C4-2B (cell line): ENCODE data around the gene MKX.

ENCODE experiments used
- H3K27ac ChIP-seq: fragments of 450-650 bp; 2 replicates; pipeline ENCODE4 v1.5.1; 2017
- ZFX ChIP-seq: fragments of 450-650 bp; IDR thresholded peaks from 2 replicates; pipeline ENCODE4 v1.6.1; 2017
- TF ChIP-seq, protein P1 (sequence below): fragments of 450-650 bp; conservative IDR thresholded peaks from 2 replicates; pipeline ENCODE4 v1.5.1; 2017; ENCODE audit warnings: mild to moderate bottlenecking

MKX gene

DNA sequence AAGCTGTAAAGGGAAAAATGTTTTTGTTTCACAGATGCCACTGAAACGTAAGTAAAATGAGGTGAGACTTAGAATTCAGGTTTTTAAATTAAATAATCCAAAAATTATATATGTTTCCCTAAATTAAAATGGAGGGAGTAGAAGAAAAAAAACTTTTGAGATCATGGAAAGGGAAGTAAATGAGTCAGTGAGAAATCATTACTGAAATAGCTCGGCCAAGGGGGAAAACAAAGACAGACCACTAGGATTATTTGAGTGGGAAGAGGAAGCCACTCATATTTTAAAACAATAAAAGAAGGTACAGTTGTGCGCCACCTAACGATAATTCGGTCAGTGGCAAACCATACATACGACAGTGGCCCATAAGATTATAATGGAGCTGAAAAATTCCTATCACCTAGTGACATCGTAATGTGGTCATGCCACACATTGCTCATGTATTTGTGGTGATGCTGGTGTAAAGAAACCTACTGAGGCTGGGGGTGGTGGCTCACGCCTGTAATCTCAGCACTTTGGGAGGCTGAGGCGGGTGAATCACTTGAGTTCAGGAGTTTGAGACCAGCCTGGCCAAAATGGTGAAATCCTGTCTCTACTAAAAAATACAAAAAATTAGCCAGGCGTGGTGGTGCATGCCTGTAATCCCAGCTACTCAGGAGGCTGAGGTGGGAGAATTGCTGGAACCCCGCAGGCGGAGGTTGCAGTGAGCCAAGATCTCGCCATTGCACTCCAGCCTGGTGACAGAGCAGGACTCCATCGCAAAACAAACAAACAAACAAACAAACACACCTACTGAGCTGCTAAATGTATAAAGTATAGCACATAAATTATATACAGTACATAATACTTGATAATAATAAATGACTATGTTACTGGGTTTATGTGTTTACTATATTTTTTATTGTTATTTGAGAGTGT is 64.7 kb downstream of the MKX start:
- no peak for TF ChIP-seq ZFX
- TF ChIP-seq, protein P1, sequence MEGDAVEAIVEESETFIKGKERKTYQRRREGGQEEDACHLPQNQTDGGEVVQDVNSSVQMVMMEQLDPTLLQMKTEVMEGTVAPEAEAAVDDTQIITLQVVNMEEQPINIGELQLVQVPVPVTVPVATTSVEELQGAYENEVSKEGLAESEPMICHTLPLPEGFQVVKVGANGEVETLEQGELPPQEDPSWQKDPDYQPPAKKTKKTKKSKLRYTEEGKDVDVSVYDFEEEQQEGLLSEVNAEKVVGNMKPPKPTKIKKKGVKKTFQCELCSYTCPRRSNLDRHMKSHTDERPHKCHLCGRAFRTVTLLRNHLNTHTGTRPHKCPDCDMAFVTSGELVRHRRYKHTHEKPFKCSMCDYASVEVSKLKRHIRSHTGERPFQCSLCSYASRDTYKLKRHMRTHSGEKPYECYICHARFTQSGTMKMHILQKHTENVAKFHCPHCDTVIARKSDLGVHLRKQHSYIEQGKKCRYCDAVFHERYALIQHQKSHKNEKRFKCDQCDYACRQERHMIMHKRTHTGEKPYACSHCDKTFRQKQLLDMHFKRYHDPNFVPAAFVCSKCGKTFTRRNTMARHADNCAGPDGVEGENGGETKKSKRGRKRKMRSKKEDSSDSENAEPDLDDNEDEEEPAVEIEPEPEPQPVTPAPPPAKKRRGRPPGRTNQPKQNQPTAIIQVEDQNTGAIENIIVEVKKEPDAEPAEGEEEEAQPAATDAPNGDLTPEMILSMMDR, result no peak; the same call in 1 of the 2 replicates
- no peak overlapping the region for H3K27ac ChIP-seq

DNA sequence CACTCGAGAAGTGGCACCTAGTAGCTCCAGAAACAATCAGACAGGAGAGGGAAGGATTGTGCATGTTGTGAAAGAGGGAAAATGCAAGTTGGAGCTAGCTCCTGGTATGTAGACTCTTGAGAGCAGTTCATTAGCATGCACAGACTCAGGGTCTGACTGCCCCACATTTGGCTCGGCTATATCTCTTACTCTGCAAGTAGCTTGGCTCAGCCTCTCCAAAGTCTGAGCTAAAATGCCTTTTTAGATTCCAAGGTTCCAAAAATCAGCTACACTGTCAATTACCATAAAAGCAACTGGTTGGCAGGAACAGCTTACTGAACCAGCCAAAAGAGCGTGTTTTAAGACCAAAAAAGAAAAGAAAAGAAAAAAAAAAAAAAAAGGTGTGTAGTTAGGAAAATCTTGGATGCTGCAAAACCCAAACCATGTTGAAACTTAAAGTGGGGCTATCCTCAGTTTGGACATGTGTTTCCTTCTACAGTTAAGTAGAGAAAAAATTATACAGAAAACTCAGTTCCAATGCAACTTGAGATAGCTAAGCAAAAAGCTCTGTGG is 65.5 kb downstream of the MKX start:
- H3K27ac ChIP-seq, result no peak overlapping the region
- TF ChIP-seq, protein P1, result no peak
- no peak for TF ChIP-seq ZFX

DNA sequence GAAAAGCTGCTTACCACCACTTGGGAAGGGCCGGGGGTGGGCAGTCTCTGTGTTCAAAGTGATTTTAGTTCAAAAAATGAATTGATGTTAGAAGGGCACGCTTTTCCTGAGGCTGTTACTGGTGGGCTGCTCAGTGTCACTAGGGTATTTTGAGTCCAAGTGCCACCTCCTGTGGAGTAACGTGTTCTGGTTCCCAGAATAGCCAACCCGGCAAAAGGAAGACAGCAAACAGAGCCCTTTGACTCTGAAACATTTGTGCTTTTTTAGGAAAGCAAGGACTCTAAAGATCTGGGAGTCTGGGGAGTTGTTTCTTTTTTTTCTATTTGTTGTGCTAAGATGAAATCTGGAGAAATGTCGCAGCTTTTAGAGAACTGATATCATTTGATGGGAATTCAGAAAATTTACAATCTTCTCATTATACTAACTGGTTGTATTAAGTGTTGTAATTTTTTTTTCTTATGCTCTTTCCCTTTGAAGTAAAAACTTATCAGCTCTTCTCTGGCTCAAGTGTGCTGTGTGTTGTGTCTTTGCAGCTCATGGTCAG is 66.2 kb downstream of the MKX start:
- TF ChIP-seq, protein P1, result no peak
- no peak for TF ChIP-seq ZFX
- no peak overlapping the region for H3K27ac ChIP-seq

DNA sequence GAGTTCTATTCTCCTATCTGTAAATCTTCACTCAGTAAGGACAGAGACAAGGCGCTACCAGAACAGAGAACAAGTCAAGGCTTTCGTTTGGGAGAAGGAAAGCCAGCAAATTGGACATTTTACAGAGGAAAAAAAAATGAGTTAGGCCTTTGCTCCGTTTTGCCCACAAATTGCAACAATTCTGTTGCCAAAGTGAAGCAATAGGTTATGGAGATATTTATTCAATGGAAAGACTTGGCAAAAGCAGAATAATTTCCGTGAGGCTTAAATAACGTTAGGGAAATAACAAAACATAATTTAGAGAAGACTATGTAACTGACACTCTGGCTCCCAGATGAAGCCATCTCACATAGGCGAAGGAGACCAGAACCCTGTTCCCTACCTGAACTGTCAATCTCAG is 67.5 kb downstream of the MKX start:
- TF ChIP-seq ZFX, result no peak
- TF ChIP-seq, protein P1, result no peak
- no peak overlapping the region for H3K27ac ChIP-seq

DNA sequence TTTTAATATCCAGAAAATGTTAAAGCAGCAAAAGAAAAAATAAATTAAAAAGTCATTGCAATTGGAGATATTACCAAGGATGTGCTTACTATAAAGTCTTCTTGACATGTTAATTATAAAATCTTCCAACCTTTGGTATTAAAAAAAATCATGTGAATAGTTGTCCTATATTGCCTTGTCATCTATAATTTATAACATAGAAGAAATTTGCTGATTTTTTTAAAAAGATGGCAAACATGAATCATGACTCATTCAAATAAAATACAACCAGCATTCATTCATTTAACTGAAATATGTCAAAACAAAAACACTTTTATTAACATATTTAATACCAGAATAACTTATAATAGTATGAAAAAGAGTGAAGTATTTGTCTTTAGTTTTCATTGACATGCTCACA is 72.6 kb downstream of the MKX start:
- no peak for TF ChIP-seq ZFX
- TF ChIP-seq, protein P1, result no peak
- H3K27ac ChIP-seq, result no peak overlapping the region

DNA sequence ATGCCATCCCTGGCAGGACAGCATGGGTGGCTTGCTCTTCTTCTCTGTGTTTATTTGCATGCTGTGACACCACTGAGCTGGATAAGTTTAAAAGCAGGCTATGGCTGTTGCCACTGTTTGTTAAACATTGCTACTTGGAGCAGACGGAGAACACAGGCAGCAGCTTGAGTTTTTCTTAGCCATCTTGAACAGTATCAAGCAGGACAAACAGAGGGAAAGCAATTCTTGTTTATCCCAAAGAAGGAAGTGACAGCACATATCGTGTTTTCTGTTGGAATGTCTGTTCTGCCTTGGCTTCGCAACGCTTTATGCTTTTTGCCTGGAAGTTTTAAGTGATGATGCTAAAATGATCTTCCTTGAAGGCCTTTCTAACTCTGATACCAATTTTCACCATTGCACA is 73.8 kb downstream of the MKX start:
- no peak for TF ChIP-seq ZFX
- TF ChIP-seq, protein P1, result no peak
- H3K27ac ChIP-seq, result no peak overlapping the region

DNA sequence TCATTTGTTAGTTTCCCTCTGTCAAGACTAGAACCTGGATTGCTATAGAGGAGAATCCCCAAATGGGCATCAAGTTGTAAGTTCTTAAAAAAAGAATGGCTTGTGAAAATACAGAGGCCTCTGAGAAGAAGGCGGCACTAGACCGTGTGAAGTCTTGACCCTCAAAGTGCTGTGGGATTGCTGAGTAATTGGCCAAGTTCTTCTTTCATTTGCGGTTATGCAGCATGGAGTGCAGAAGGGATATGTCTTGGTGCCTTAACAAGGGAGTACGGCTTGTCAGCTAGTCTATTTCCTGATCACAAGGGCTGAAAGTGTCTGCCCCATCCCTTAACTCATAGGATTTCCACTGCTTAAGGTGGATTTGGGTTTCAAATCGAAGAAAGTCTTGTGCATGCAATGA is 81.2 kb downstream of the MKX start:
- H3K27ac ChIP-seq, result no peak overlapping the region
- no peak for TF ChIP-seq ZFX
- TF ChIP-seq, protein P1, result no peak
